H7 (cell line): ENCODE results near the gene PEDS1. TPM values are rescaled to one million over a fixed set of nuclear protein-coding genes. Genes with fewer than 3 reads are reported as not detected.

Experiments used
- DNase-seq: peaks from one replicate; pipeline ENCODE4 v3.0.0; 2012
- H3K27me3 ChIP-seq: 2 replicates; pipeline ENCODE4 v1.6.0; 2011; ENCODE audit warnings: mild to moderate bottlenecking, low read length; ENCODE audit not compliant: control insufficient read depth, insufficient read depth
- H3K36me3 ChIP-seq: replicated peaks from 2 replicates; pipeline ENCODE4 v1.5.1; 2011; ENCODE audit warnings: low read length; ENCODE audit not compliant: control insufficient read depth, insufficient read depth
- H3K4me3 ChIP-seq: 2 replicates; pipeline ENCODE4 v1.5.1; 2011; ENCODE audit warnings: low read depth, mild to moderate bottlenecking, control low read depth, low read length, moderate library complexity; ENCODE audit not compliant: insufficient read depth
- total RNA-seq: library from RNA; depleted of rRNA; stranded (reverse); fragments of >200 nt; shearing (Covaris generic); gene quantifications from 2 replicates; pipeline ENCODE4 v1.2.3, GENCODE V29; 2014

PEDS1 gene
- total RNA-seq, 1 experiment from 2014 or later, result 47.7 TPM

DNA sequence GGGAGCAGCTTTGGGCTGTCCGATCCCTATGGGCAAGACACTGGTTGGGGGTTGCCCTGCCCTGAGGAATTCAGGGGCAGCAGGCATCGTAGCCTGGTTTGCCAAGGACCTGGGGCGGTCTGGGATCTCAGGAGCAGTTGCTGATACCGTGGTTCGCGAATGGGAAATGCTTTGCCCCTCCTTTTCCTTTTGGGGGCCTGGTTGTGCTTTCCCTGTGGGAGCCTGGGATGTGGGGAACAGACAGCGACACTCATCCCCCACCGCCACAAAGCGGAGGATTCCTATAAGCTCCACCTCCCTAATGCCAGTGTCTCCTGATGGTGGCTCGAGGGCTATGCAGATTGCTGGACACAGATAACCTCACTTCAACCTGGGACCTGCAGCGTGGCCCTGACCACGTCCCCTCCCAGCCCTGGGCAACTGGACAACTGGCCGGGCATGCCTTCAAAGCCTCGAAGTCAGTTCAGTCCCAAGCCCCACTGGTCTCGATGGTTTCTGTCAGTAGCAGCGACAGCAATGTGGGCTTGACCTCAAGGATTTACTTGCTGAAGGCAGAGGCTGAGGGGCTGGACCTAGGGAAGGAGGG is 40.4 kb upstream of the PEDS1 start:
- H3K4me3 ChIP-seq, result no peak overlapping the region
- no peaks in the 10 kb centered on the region for H3K27me3 ChIP-seq
- DNase-seq, result peak; percentile 63
- H3K36me3 ChIP-seq, result no peaks in the 10 kb centered on the region; the same call in 1 of the 2 replicates

GRCh38 chr20:50193199-50193835 is 39.8 kb upstream of the PEDS1 start:
- DNase-seq, result peak; percentile 51
- no peaks in the 10 kb centered on the region for H3K27me3 ChIP-seq
- no peaks in the 10 kb centered on the region; the same call in 1 of the 2 replicates for H3K36me3 ChIP-seq
- peak overlapping the region; percentile 96 for H3K4me3 ChIP-seq

- Histone ChIP-seq H3K27me3 (no peaks in the 10 kb centered on the region), H3K36me3 (no peaks in the 10 kb centered on the region; the same call in 1 of the 2 replicates), H3K4me3 (peak overlapping the region; percentile 96)
- peak; percentile 83 for DNase-seq
These were observed 39.1 kb upstream of the PEDS1 start for GRCh38 chr20:50192364-50193198.

DNA sequence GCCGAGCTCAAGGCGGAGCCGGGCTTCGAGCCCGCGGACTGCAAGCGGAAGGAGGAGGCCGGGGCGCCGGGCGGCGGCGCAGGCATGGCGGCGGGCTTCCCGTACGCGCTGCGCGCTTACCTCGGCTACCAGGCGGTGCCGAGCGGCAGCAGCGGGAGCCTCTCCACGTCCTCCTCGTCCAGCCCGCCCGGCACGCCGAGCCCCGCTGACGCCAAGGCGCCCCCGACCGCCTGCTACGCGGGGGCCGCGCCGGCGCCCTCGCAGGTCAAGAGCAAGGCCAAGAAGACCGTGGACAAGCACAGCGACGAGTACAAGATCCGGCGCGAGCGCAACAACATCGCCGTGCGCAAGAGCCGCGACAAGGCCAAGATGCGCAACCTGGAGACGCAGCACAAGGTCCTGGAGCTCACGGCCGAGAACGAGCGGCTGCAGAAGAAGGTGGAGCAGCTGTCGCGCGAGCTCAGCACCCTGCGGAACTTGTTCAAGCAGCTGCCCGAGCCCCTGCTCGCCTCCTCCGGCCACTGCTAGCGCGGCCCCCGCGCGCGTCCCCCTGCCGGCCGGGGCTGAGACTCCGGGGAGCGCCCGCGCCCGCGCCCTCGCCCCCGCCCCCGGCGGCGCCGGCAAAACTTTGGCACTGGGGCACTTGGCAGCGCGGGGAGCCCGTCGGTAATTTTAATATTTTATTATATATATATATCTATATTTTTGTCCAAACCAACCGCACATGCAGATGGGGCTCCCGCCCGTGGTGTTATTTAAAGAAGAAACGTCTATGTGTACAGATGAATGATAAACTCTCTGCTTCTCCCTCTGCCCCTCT is 38.2 kb upstream of the PEDS1 start:
- DNase-seq, result peak; percentile 90
- Histone ChIP-seq H3K4me3 (peak overlapping the region; percentile 96), H3K27me3 (no peaks in the 10 kb centered on the region), H3K36me3 (no peaks in the 10 kb centered on the region; the same call in 1 of the 2 replicates)

DNA sequence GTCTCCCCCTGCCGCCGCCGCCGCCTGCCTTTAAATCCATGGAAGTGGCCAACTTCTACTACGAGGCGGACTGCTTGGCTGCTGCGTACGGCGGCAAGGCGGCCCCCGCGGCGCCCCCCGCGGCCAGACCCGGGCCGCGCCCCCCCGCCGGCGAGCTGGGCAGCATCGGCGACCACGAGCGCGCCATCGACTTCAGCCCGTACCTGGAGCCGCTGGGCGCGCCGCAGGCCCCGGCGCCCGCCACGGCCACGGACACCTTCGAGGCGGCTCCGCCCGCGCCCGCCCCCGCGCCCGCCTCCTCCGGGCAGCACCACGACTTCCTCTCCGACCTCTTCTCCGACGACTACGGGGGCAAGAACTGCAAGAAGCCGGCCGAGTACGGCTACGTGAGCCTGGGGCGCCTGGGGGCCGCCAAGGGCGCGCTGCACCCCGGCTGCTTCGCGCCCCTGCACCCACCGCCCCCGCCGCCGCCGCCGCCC is 37.6 kb upstream of the PEDS1 start:
- no peaks in the 10 kb centered on the region for H3K27me3 ChIP-seq
- H3K36me3 ChIP-seq, result no peaks in the 10 kb centered on the region; the same call in 1 of the 2 replicates
- no peak for DNase-seq
- peak overlapping the region; percentile 96 for H3K4me3 ChIP-seq

- H3K4me3 ChIP-seq, result peak within 1 kb of the TSS; percentile 96
- DNase-seq, result peak; percentile 100
- H3K27me3 ChIP-seq, result no peaks in the 10 kb centered on the region
- no peaks in the 10 kb centered on the region; the same call in 1 of the 2 replicates for H3K36me3 ChIP-seq
These were observed 36.9 kb upstream of the PEDS1 start, which contains the start of gene CEBPB for GRCh38 chr20:50190251-50191064. CEBPB (plus strand) TSS chr20:50190830; CDS start chr20:50191034, 204 bp downstream.

DNA sequence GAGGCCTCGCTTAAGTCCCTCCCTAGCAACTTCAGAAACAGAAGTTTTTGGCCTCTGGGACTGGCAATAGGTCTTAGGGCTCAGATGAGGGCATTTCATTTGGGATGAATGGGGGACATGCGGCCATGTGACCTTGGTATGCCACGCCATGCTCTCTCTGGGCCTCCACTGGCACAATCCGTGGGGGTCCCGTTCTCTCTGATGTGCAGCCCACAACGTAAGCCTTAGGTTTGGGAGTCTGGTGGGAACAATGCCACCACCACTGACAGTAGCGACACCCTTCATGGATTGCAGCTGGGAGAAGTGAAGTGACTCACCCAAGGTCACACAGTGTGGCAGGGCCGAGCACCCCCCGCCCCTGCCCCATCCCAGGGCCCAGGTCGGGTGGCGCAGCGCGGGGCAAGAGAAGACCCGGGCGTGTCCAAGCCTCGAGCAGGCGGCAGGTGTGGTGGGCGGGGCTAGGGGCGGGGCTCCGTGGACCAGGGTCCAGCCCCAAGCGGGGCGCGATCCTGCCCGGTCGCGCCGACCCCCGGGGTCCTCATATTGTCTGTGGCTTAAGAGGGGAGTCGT is 36.2 kb upstream of the PEDS1 start:
- no peaks in the 10 kb centered on the region for H3K27me3 ChIP-seq
- DNase-seq, result peak; percentile 95
- H3K4me3 ChIP-seq, result peak overlapping the region; percentile 96
- no peaks in the 10 kb centered on the region; the same call in 1 of the 2 replicates for H3K36me3 ChIP-seq

DNA sequence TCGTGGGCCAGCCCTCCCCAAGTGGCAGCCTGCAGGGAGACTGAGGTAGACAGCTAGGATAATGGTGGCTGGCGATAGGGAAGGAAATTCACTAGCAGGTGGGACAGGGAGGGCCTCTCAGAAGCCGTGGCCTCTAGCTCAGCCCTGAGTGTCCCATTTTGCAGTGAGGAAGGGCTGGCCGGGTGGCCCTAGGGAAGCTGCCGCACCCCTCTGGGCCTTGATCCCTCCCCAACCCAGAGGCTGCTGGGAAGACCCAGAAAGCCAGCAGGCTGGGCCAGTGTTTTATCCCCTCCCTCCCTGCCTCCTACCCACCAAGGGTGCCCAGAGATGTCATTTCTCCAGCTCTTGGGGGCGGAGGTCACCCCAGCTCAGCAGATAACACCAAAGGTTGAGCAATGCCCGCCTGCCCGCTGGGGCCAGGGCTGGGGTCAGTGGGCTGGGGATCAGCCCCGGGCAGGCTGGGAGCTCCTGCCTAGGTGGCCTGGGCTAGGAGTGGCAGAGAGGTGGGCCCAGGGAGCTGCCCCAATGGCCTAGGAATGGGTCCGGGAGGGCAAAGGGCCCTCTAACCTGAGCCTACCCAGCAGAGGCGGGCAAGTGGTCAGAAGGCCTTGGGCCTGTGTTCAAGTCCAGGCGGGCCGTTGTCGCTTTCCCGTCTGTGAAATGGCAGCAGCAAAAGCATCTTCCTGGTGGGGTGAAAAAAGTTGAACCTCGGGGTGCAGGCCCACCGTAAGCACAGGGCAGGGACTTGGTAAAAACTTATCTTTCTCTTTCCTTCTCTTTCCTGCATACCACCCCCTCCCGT is 35.6 kb upstream of the PEDS1 start:
- Histone ChIP-seq H3K4me3 (no peak overlapping the region), H3K27me3 (no peaks in the 10 kb centered on the region)
- DNase-seq, result peak; percentile 47

GRCh38 chr20:50188287-50188688 is 34.8 kb upstream of the PEDS1 start:
- no peaks in the 10 kb centered on the region for H3K36me3 ChIP-seq
- no peak overlapping the region for H3K4me3 ChIP-seq
- no peak for DNase-seq
- H3K27me3 ChIP-seq, result no peaks in the 10 kb centered on the region

More for the DNA sequence above, 35.6 kb upstream of the PEDS1 start:
- no peaks in the 10 kb centered on the region; the same call in 1 of the 2 replicates for H3K36me3 ChIP-seq

DNA sequence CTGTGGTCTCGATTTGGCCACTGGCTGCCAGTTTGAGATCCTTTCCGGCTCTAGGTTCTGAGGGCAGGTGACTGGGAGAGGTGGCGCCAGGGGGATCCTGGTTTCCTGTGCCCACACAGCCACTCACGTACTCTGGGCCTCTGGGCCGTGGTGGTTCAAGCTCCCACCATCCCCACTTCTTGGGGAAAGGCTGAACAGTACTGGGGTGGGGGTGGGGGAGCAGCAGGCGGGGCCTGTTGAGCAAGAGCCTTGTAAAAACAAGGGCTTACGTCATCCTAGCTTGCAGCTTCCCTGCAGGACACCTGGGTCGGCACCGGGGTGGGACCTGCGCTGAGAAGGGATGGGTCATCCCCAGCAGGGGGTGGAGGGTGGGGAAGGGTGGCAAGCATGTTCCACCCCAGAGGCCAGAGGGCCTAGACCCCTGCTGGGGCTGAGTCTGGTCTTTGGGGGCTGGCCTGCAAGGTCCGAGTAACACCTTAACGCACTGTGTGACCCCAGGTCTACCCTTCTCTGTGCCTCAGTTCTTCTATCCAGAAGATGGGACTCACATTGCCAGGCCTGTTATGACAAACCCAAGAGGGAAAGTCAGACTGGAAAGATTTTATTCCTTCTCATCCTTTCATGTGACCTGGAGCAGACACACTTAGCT is 34.0 kb upstream of the PEDS1 start:
- no peaks in the 10 kb centered on the region for H3K36me3 ChIP-seq
- peak; percentile 74 for DNase-seq
- H3K27me3 ChIP-seq, result no peaks in the 10 kb centered on the region
- H3K4me3 ChIP-seq, result no peak overlapping the region

GRCh38 chr20:50186987-50187402 is 33.5 kb upstream of the PEDS1 start:
- Histone ChIP-seq H3K36me3 (no peaks in the 10 kb centered on the region), H3K27me3 (no peaks in the 10 kb centered on the region), H3K4me3 (no peak overlapping the region)
- peak; percentile 63 for DNase-seq
